PC-9 (cell line): ENCODE results near the gene CSNK1E. TPM values are rescaled to one million over a fixed set of nuclear protein-coding genes. Genes with fewer than 3 reads are reported as not detected.

Experiments used
- BruUV-seq: library from RNA; stranded (reverse); fragments of 400-500 nt; replicated peaks from 2 replicates; lab custom pipeline; 2021; lab: Mats Ljungman, UMichigan
- CTCF ChIA-PET: fragments of 300-600 bp; sonication (Branson Sonifier 250); formaldehyde crosslinking; loops from one replicate; lab custom pipeline; 2022; ENCODE audit warnings: antibody characterized with exemption; lab: Charles Lee
- POLR2A ChIA-PET: fragments of 300-600 bp; sonication (Branson Sonifier 250); formaldehyde crosslinking; loops from one replicate; lab custom pipeline; 2022; ENCODE audit warnings: antibody characterized with exemption; ENCODE audit not compliant: unreplicated experiment; lab: Charles Lee
- DNase-seq, 2 experiments: peaks; one replicate each; pipeline versions ENCODE4 v3.0.0 to v3.0.0-alpha.2; 2015 to 2022; ENCODE audit warnings: mixed read lengths in 1 of 2
- H2AFZ ChIP-seq: fragments of 200-600 bp; sonication (generic); 2 replicates; pipeline ENCODE4 v1.8.1; 2017; ENCODE audit warnings: antibody characterized with exemption
- H3F3A ChIP-seq: fragments of 200-600 bp; sonication (generic); 2 replicates; pipeline ENCODE4 v1.8.1; 2017; ENCODE audit warnings: antibody characterized with exemption, mild to moderate bottlenecking, low read depth; ENCODE audit not compliant: insufficient read depth
- H3K27ac ChIP-seq: fragments of 200-600 bp; sonication (generic); 2 replicates; pipeline ENCODE4 v1.6.1; 2016; ENCODE audit warnings: mixed run types
- H3K27me3 ChIP-seq: fragments of 200-600 bp; sonication (generic); 2 replicates; pipeline ENCODE4 v1.6.1; 2016; ENCODE audit warnings: low read depth, mixed run types; ENCODE audit not compliant: insufficient read depth
- H3K36me3 ChIP-seq: fragments of 200-600 bp; sonication (generic); 2 replicates; pipeline ENCODE4 v1.6.1; 2016; ENCODE audit warnings: low read depth, mixed run types
- H3K4me1 ChIP-seq: fragments of 200-600 bp; sonication (generic); replicated peaks from 2 replicates; pipeline ENCODE4 v1.6.1; 2016; ENCODE audit warnings: mixed run types; ENCODE audit not compliant: insufficient read depth
- H3K4me2 ChIP-seq: fragments of 200-600 bp; sonication (generic); 2 replicates; pipeline ENCODE4 v1.6.1; 2017; ENCODE audit warnings: mixed run types
- H3K4me3 ChIP-seq: fragments of 200-600 bp; sonication (generic); 2 replicates; pipeline ENCODE4 v1.6.1; 2016; ENCODE audit warnings: mixed run types
- H3K79me2 ChIP-seq: fragments of 200-600 bp; sonication (generic); 2 replicates; pipeline ENCODE4 v1.6.1; 2017; ENCODE audit warnings: low read depth, mixed run types
- H3K9me2 ChIP-seq: fragments of 200-600 bp; sonication (generic); 2 replicates; pipeline ENCODE4 v1.8.1; 2017; ENCODE audit warnings: mild to moderate bottlenecking; ENCODE audit not compliant: insufficient read depth
- H3K9me3 ChIP-seq: fragments of 200-600 bp; sonication (generic); 2 replicates; pipeline ENCODE4 v1.8.1; 2016; ENCODE audit warnings: low read depth; ENCODE audit not compliant: insufficient read depth
- H4K20me1 ChIP-seq: fragments of 200-600 bp; sonication (generic); 2 replicates; pipeline ENCODE4 v1.8.1; 2017; ENCODE audit not compliant: insufficient read depth
- CTCF ChIP-seq: fragments of 200-600 bp; sonication (generic); conservative IDR thresholded peaks from 2 replicates; pipeline ENCODE4 v1.6.1; 2017; ENCODE audit warnings: mixed run types, antibody characterized with exemption, mild to moderate bottlenecking, moderate library complexity
- EZH2 ChIP-seq: fragments of 200-600 bp; sonication (generic); IDR thresholded peaks from 2 replicates; pipeline ENCODE4 v1.8.0; 2017; ENCODE audit warnings: antibody characterized with exemption, low read depth
- intact Hi-C: fragments of 100-400 bp; cut with micrococcal nuclease; formaldehyde crosslinking; loops from one replicate; pipeline ENCODE4 v1.10.0; 2022; ENCODE audit not compliant: unreplicated experiment
- total RNA-seq: library from RNA; stranded (reverse); gene quantifications from 2 replicates; pipeline ENCODE4 v1.2.3, GENCODE V29; 2021

Gene CSNK1E
- total RNA-seq, 1 experiment from 2014 or later: 348 TPM

GRCh38 chr22:38271101-38271500 lies 46.1 kb downstream of the CSNK1E start:
- Histone ChIP-seq H2AFZ (no peak overlapping the region), H3K9me3 (no peaks in the 10 kb centered on the region), H3K27ac (peak overlapping the region; percentile 62; the same call in 1 of the 2 replicates), H3K9me2 (no peaks in the 10 kb centered on the region), H3K4me3 (peak overlapping the region; percentile 90; the same call in 1 of the 2 replicates), H3K4me1 (peaks cover 36% of the 10 kb centered on the region), H3K27me3 (no peaks in the 10 kb centered on the region), H4K20me1 (peaks cover 59% of the 10 kb centered on the region), H3F3A (peaks cover 13% of the 10 kb centered on the region; the same call in 1 of the 2 replicates), H3K4me2 (peak overlapping the region; percentile 90), H3K79me2 (peaks cover 69% of the 10 kb centered on the region), H3K36me3 (peaks cover 26% of the 10 kb centered on the region)
- no TSS peak for BruUV-seq
- TF ChIP-seq CTCF: no peak
- TF ChIP-seq EZH2: no peak
- intact Hi-C loops: no loop called here
- POLR2A ChIA-PET: interaction anchor here (0.5 to 1.2 kb wide), 2 partner anchors 32 to 344 kb away, joined by 4 to 5 read pairs; no protein-coding TSS in a partner anchor
- CTCF ChIA-PET: interaction anchor here (0.7 to 0.8 kb wide), 2 partner anchors 9 to 156 kb away, joined by 3 to 5 read pairs; no protein-coding TSS in a partner anchor
- DNase-seq: no peak

GRCh38 chr22:38270091-38270992 lies 46.9 kb downstream of the CSNK1E start:
- intact Hi-C loops: no loop called here
- TF ChIP-seq CTCF: no peak
- TF ChIP-seq EZH2: no peak
- Histone ChIP-seq H3K9me3 (no peaks in the 10 kb centered on the region), H4K20me1 (peaks cover 67% of the 10 kb centered on the region), H3K27ac (peak overlapping the region; percentile 2; the same call in 1 of the 2 replicates), H2AFZ (no peak overlapping the region), H3K4me1 (peaks cover 36% of the 10 kb centered on the region), H3F3A (peaks cover 20% of the 10 kb centered on the region; the same call in 1 of the 2 replicates), H3K27me3 (no peaks in the 10 kb centered on the region), H3K4me3 (peak overlapping the region; percentile 90; the same call in 1 of the 2 replicates), H3K9me2 (no peaks in the 10 kb centered on the region), H3K79me2 (peaks cover 77% of the 10 kb centered on the region), H3K36me3 (peaks cover 32% of the 10 kb centered on the region), H3K4me2 (peak overlapping the region; percentile 90)
- CTCF ChIA-PET: interaction anchor here (0.7 to 0.8 kb wide), 2 partner anchors 8 to 156 kb away, joined by 3 to 5 read pairs; no protein-coding TSS in a partner anchor
- DNase-seq: no peak
- no TSS peak for BruUV-seq
- POLR2A ChIA-PET: interaction anchor here (1.2 kb wide), 1 partner anchor 31 kb away, joined by 5 read pairs; no protein-coding TSS in a partner anchor

GRCh38 chr22:38269466-38269865 lies 47.8 kb downstream of the CSNK1E start:
- no TSS peak for BruUV-seq
- Histone ChIP-seq H3F3A (peaks cover 20% of the 10 kb centered on the region; the same call in 1 of the 2 replicates), H3K27me3 (no peaks in the 10 kb centered on the region), H3K4me3 (no peak overlapping the region), H3K9me3 (no peaks in the 10 kb centered on the region), H2AFZ (no peak overlapping the region), H3K9me2 (no peaks in the 10 kb centered on the region), H3K4me2 (peak overlapping the region; percentile 90; the same call in 1 of the 2 replicates), H3K79me2 (peaks cover 85% of the 10 kb centered on the region), H3K4me1 (peaks cover 36% of the 10 kb centered on the region), H4K20me1 (peaks cover 75% of the 10 kb centered on the region), H3K27ac (no peak overlapping the region), H3K36me3 (peaks cover 36% of the 10 kb centered on the region)
- intact Hi-C loops: no loop called here
- no peak for TF ChIP-seq EZH2
- no peak for TF ChIP-seq CTCF
- POLR2A ChIA-PET: interaction anchor here (0.6 kb wide), 1 partner anchor 63 kb away, joined by 3 read pairs; no protein-coding TSS in a partner anchor
- CTCF ChIA-PET: interaction anchor here (1.0 kb wide), 1 partner anchor 36 kb away, joined by 3 read pairs; no protein-coding TSS in a partner anchor
- DNase-seq: no peak
